Natural killer cell (primary cell): ENCODE measurements around the gene MRPL53. TPM values are rescaled to one million over a fixed set of nuclear protein-coding genes. Genes with fewer than 3 reads are reported as not detected.

Source experiments
- ATAC-seq, 3 donors: fragments of 150-1000 bp in 2 of 3; fragments of 200-7000 bp in 1 of 3; cut with Tn5 transposase; 1 replicate in 1 of 3; 2 replicates in 2 of 3; pipeline ENCODE4 v1.10.0; 2021; ENCODE audit warnings: mild to moderate bottlenecking in 2 of 3, moderate library complexity in 2 of 3
- DNase-seq, 2 donors: peaks; one replicate each; pipeline versions ENCODE4 v3.0.0 to v3.0.0-alpha.2; 2013 to 2021; ENCODE audit warnings: mixed read lengths in 1 of 2
- H3K27ac ChIP-seq: one replicate; pipeline ENCODE4 v1.5.1; 2013; ENCODE audit warnings: mild to moderate bottlenecking, low read length
- H3K27me3 ChIP-seq: one replicate; pipeline ENCODE4 v1.6.1; 2013; ENCODE audit warnings: low read length; ENCODE audit not compliant: control insufficient read depth, insufficient read depth
- H3K36me3 ChIP-seq: one replicate; pipeline ENCODE4 v1.6.1; 2013; ENCODE audit warnings: low read length; ENCODE audit not compliant: control insufficient read depth, insufficient read depth
- H3K4me1 ChIP-seq: one replicate; pipeline ENCODE4 v1.6.1; 2013; ENCODE audit warnings: low read length; ENCODE audit not compliant: control insufficient read depth, insufficient read depth
- H3K4me3 ChIP-seq: one replicate; pipeline ENCODE4 v1.5.1; 2013; ENCODE audit warnings: low read length
- H3K9me3 ChIP-seq: one replicate; pipeline ENCODE4 v1.6.1; 2013; ENCODE audit warnings: low read length; ENCODE audit not compliant: control insufficient read depth, insufficient read depth
- H3K27ac Mint-ChIP-seq, 2 donors: one replicate each; pipeline ENCODE4 v1.8.0; 2022; ENCODE audit warnings: mild to moderate bottlenecking in 2 of 2, mixed read lengths in 2 of 2, moderate library complexity in 1 of 2
- H3K27me3 Mint-ChIP-seq, 2 donors: one replicate each; pipeline ENCODE4 v1.8.0; 2022; ENCODE audit warnings: low read depth in 2 of 2, mixed read lengths in 2 of 2
- H3K36me3 Mint-ChIP-seq: one replicate; pipeline ENCODE4 v1.8.0; 2022; ENCODE audit warnings: mixed read lengths
- H3K4me1 Mint-ChIP-seq, 2 donors: one replicate each; pipeline ENCODE4 v1.8.0; 2022; ENCODE audit warnings: mixed read lengths in 2 of 2
- H3K4me3 Mint-ChIP-seq: one replicate; pipeline ENCODE4 v1.8.0; 2022; ENCODE audit warnings: mild to moderate bottlenecking, moderate library complexity, mixed read lengths
- H3K9me3 Mint-ChIP-seq, 2 donors: one replicate each; pipeline ENCODE4 v1.8.0; 2022; ENCODE audit warnings: mixed read lengths in 2 of 2
- CTCF ChIP-seq: fragments of 200-600 bp; IDR thresholded peaks from one replicate; pipeline ENCODE4 v1.8.0; 2022; ENCODE audit warnings: antibody characterized with exemption
- WGBS: methylation state at CpG from one replicate; pipeline ENCODE4 v1.1.7; 2013; ENCODE audit warnings: missing lambda C conversion rate; ENCODE audit not compliant: insufficient coverage; 5-methylcytosine and 5-hydroxymethylcytosine counted together
- intact Hi-C: fragments of 100-400 bp; cut with micrococcal nuclease; formaldehyde crosslinking; loops from one replicate; pipeline ENCODE4 v1.14.2; 2022
- total RNA-seq, 4 donors: library from RNA; stranded (reverse); fragments of 120-200 nt in 1 of 4; gene quantifications; one replicate each; pipeline versions ENCODE4 v1.2.3 to v1.2.4, GENCODE V29; 2013 to 2022

MRPL53 gene
- total RNA-seq, 3 donors from 2014 or later (not counting 1 experiment from before 2014, with no cell fraction given): 42.4 to 49.7 (median 42.4) TPM

- no peak for TF ChIP-seq CTCF
- H3K4me3 Mint-ChIP-seq: no peak overlapping the region
- no peak for DNase-seq
- peaks cover 8 to 20% of the 10 kb centered on the region in 2 donors for H3K4me1 Mint-ChIP-seq
- no peak overlapping the region for H3K27ac Mint-ChIP-seq
- intact Hi-C loops: no loop called here
- Histone ChIP-seq H3K4me1 (peaks cover 15% of the 10 kb centered on the region), H3K36me3 (peaks cover 42% of the 10 kb centered on the region), H3K4me3 (no peak overlapping the region), H3K27ac (no peak overlapping the region), H3K27me3 (no peaks in the 10 kb centered on the region), H3K9me3 (no peaks in the 10 kb centered on the region)
- no peak for ATAC-seq
- no peaks in the 10 kb centered on the region for H3K36me3 Mint-ChIP-seq
- peaks cover 0 to 4% of the 10 kb centered on the region in 2 donors for H3K27me3 Mint-ChIP-seq
- no peaks in the 10 kb centered on the region for H3K9me3 Mint-ChIP-seq
- WGBS: 96% methylated on average over 3 of the region's 3 CpGs
These were observed 21.1 kb upstream of the MRPL53 start for GRCh38 chr2:74493546-74493945.

GRCh38 chr2:74491648-74492544 lies 19.4 kb upstream of the MRPL53 start:
- intact Hi-C loops: no loop called here
- Histone ChIP-seq H3K27ac (no peak overlapping the region), H3K4me1 (no peaks in the 10 kb centered on the region), H3K27me3 (no peaks in the 10 kb centered on the region), H3K4me3 (no peak overlapping the region), H3K36me3 (peaks cover 44% of the 10 kb centered on the region), H3K9me3 (no peaks in the 10 kb centered on the region)
- H3K36me3 Mint-ChIP-seq: no peaks in the 10 kb centered on the region
- no peak overlapping the region for H3K4me3 Mint-ChIP-seq
- H3K27me3 Mint-ChIP-seq: no peaks in the 10 kb centered on the region
- no peaks in the 10 kb centered on the region for H3K9me3 Mint-ChIP-seq
- no peak for ATAC-seq
- no peak overlapping the region for H3K27ac Mint-ChIP-seq
- peaks cover 0 to 10% of the 10 kb centered on the region in 2 donors for H3K4me1 Mint-ChIP-seq
- no peak for DNase-seq
- TF ChIP-seq CTCF: no peak
- WGBS: 97% methylated on average over 12 of the region's 12 CpGs

GRCh38 chr2:74489906-74490305 lies 17.4 kb upstream of the MRPL53 start:
- Histone ChIP-seq H3K9me3 (no peaks in the 10 kb centered on the region), H3K27ac (no peak overlapping the region), H3K27me3 (no peaks in the 10 kb centered on the region), H3K36me3 (peaks cover 48% of the 10 kb centered on the region), H3K4me1 (no peaks in the 10 kb centered on the region), H3K4me3 (no peak overlapping the region)
- Mint-ChIP-seq H3K36me3 (peaks cover 8% of the 10 kb centered on the region), H3K27ac (no peak overlapping the region), H3K4me3 (no peak overlapping the region), H3K27me3 (no peaks in the 10 kb centered on the region), H3K4me1 (peaks cover 5 to 18% of the 10 kb centered on the region in 2 donors), H3K9me3 (no peaks in the 10 kb centered on the region)
- no peak for ATAC-seq
- no peak for DNase-seq
- TF ChIP-seq CTCF: no peak
- 98% methylated on average over 6 of the region's 9 CpGs for WGBS
- intact Hi-C loops: no loop called here
